ENCODE results near the gene MYL4. TPM values are rescaled to one million over a fixed set of nuclear protein-coding genes. Genes with fewer than 3 reads are reported as not detected.

The MYL4 gene
- total and polyA plus RNA-seq, 10 of the 15 experiments (the other 5 are each of a cell fraction or from before 2014, with no cell fraction given): 0.23 to 1.6 (median 0.58) TPM; not detected in 3

GRCh38 chr17:47238321-47239010 is 29.3 kb downstream of the MYL4 start:
- no peak overlapping the region for H3K27ac ChIP-seq (ENCODE audit: control insufficient read depth, insufficient read depth)
- no peak overlapping the region for H3K9ac ChIP-seq (ENCODE audit: control insufficient read depth, insufficient read depth, low read length)
- no peak for ATAC-seq
- RAD21 ChIA-PET (ENCODE audit: unreplicated experiment): no interaction called here
- TF ChIP-seq CBX3 (IDR thresholded peaks at IDR 0.05; ENCODE audit: borderline replicate concordance, low read depth) (no peak), RELA (IDR thresholded peaks at IDR 0.05; ENCODE audit: borderline replicate concordance, partially characterized antibody) (no peak), RBBP5 (conservative IDR thresholded peaks at IDR 0.05) (no peak), NR2C2 (IDR thresholded peaks at IDR 0.05; ENCODE audit: borderline replicate concordance, control insufficient read depth, insufficient read length, low read depth) (no peak), MTA3 (IDR thresholded peaks at IDR 0.05; ENCODE audit: borderline replicate concordance, low read length) (no peak), ZNF217 (IDR thresholded peaks at IDR 0.05) (no peak), TCF3 (IDR thresholded peaks at IDR 0.05; ENCODE audit: borderline replicate concordance, insufficient read depth, low read depth, low read length) (no peak), YY1 (IDR thresholded peaks at IDR 0.05; ENCODE audit: low read depth, low read length) (no peak), TCF12 (IDR thresholded peaks at IDR 0.05; ENCODE audit: low read depth, low read length) (no peak), CREM (IDR thresholded peaks at IDR 0.05; ENCODE audit: low read depth) (no peak), STAT1 (conservative IDR thresholded peaks at IDR 0.05) (no peak), KLF5 (IDR thresholded peaks at IDR 0.05; ENCODE audit: partially characterized antibody) (no peak), CBFB (IDR thresholded peaks at IDR 0.05; ENCODE audit: low read depth) (no peak), SREBF2 (IDR thresholded peaks at IDR 0.05; ENCODE audit: low read length) (no peak), BCLAF1 (IDR thresholded peaks at IDR 0.05) (no peak), EGR1 (IDR thresholded peaks at IDR 0.05; ENCODE audit: borderline replicate concordance in 1 of 2, low read depth in 2 of 2, low read length in 2 of 2) (no peak)
- no peak overlapping the region for H3K4me3 ChIP-seq
- H4K20me1 ChIP-seq (ENCODE audit: control insufficient read depth, insufficient read depth): no peaks in the 10 kb centered on the region
- H3K36me3 ChIP-seq (ENCODE audit: control insufficient read depth in 2 of 2, insufficient read depth in 2 of 2, low read length in 1 of 2): no peaks in the 10 kb centered on the region
- no peak for DNase-seq (ENCODE audit: low read depth, low spot score)
- no peaks in the 10 kb centered on the region for H3K27me3 ChIP-seq (replicated peaks in 1 of 2; ENCODE audit: control insufficient read depth in 2 of 2, insufficient read depth in 2 of 2, low read length in 1 of 2)
- H3K4me1 ChIP-seq (ENCODE audit: control insufficient read depth, insufficient read depth, low read length): peaks cover 10% of the 10 kb centered on the region
- SMC1A ChIA-PET (ENCODE audit: uncharacterized antibody, unreplicated experiment): interaction anchor here (0.7 kb wide), 1 partner anchor 74 kb away, joined by 3 read pairs; no protein-coding TSS in a partner anchor
- FAIRE-seq: no peak
- WGBS (ENCODE audit: insufficient coverage, insufficient replicate concordance, low lambda C conversion rate, missing lambda C conversion rate): 87% methylated on average over 23 of the region's 29 CpGs
- intact Hi-C loops (cut with micrococcal nuclease; ENCODE audit: unreplicated experiment): no loop called here
- H3K9me3 ChIP-seq (replicated peaks; ENCODE audit: control insufficient read depth, insufficient read depth, low read length): peaks cover 8% of the 10 kb centered on the region; the same call in 2 of the 3 replicates
- POLR2A ChIA-PET: no interaction called here
- H3K4me2 ChIP-seq (ENCODE audit: control insufficient read depth, insufficient read depth): no peak overlapping the region
- in situ Hi-C loops (cut with MboI): no loop called here
- CTCF ChIA-PET: no interaction called here
- BruUV-seq (replicated peaks): no TSS peak
- no peaks in the 10 kb centered on the region for H3K79me2 ChIP-seq (ENCODE audit: control insufficient read depth, insufficient read depth, low read length)
- no peak overlapping the region for H2AFZ ChIP-seq (ENCODE audit: control insufficient read depth, low read depth, low read length)

All from GM12878 (cell line).